ENCODE measurements around the gene SERTAD4. TPM values are rescaled to one million over a fixed set of nuclear protein-coding genes. Genes with fewer than 3 reads are reported as not detected.
A peak's percentile ranks its signal among the peaks of the same experiment; 100 is the strongest.

The SERTAD4 gene
- total RNA-seq, 1 donor from 2014 or later, result 11.4 TPM

DNA sequence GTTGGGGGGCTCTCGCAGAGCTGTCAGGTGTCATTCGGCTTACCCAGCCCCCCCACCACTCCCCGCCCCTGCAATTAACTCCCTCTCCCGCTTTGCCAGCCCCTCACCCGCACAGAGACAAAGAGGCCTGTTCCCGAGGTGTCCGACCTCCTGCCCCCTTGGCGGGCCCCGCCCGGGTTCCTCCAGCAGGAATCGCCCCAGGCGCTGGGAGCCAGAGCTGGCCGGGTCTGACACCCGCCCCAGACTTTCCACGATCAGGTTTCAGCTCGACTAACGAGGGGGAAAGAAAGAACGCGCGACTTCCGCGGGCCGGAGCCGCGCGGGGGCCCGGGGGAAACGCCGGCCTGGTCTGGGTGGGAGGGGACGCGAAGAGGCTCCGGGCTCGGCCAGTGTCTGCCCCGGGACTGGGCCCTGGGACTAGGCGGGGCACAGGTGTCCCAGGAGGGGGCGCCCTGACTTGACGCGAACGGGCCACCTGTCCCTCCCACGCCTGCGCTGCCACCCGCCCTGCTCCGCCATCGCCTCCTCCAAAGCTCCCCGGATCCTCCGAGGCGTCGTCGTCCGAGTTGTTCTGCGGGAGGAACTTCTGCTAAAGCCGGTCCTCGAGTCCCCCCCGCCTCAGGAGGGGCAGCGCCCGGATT lies 59.8 kb downstream of the SERTAD4 start:
- DNase-seq (ENCODE audit: extremely low spot score, unreplicated experiment), result peak; percentile 90
- Mint-ChIP-seq H3K36me3 (no peaks in the 10 kb centered on the region), H3K4me1 (ENCODE audit: unreplicated experiment) (peaks cover 43% of the 10 kb centered on the region), H3K27ac (peak overlapping the region; percentile 69), H3K27me3 (peaks cover 18% of the 10 kb centered on the region), H3K4me3 (peak overlapping the region; percentile 83), H3K9me3 (no peaks in the 10 kb centered on the region)
- TF ChIP-seq, protein P1, sequence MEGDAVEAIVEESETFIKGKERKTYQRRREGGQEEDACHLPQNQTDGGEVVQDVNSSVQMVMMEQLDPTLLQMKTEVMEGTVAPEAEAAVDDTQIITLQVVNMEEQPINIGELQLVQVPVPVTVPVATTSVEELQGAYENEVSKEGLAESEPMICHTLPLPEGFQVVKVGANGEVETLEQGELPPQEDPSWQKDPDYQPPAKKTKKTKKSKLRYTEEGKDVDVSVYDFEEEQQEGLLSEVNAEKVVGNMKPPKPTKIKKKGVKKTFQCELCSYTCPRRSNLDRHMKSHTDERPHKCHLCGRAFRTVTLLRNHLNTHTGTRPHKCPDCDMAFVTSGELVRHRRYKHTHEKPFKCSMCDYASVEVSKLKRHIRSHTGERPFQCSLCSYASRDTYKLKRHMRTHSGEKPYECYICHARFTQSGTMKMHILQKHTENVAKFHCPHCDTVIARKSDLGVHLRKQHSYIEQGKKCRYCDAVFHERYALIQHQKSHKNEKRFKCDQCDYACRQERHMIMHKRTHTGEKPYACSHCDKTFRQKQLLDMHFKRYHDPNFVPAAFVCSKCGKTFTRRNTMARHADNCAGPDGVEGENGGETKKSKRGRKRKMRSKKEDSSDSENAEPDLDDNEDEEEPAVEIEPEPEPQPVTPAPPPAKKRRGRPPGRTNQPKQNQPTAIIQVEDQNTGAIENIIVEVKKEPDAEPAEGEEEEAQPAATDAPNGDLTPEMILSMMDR (conservative IDR thresholded peaks at IDR 0.05), result peak; percentile 36

DNA sequence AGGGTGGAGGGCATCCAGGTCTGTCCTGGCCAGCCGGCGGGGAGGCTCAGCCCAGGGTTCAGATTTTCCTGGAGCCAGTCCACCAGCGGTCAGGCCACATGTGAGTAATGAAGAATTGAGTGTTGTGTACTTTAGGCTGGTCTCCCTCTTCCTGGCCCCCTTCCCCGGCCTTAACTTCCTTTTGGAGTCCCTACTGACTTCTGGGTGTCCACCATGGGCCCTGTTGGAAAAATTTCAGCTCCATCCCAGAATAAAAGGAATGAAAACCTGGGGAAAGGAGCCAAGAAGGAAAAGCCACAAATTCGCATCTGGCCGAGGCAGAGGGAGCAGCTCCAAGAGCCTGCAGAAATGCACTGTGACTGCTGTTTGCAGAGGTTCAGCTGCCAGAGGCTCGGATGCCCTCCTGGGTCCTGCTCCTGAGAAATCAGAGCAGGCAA lies 60.6 kb downstream of the SERTAD4 start:
- Mint-ChIP-seq H3K4me1 (ENCODE audit: unreplicated experiment) (peaks cover 43% of the 10 kb centered on the region), H3K36me3 (no peaks in the 10 kb centered on the region), H3K9me3 (no peaks in the 10 kb centered on the region), H3K4me3 (peak overlapping the region; percentile 83), H3K27ac (peak overlapping the region; percentile 69), H3K27me3 (peaks cover 19% of the 10 kb centered on the region)
- DNase-seq (ENCODE audit: extremely low spot score, unreplicated experiment), result no peak
- TF ChIP-seq, protein P1 (conservative IDR thresholded peaks at IDR 0.05), result no peak

DNA sequence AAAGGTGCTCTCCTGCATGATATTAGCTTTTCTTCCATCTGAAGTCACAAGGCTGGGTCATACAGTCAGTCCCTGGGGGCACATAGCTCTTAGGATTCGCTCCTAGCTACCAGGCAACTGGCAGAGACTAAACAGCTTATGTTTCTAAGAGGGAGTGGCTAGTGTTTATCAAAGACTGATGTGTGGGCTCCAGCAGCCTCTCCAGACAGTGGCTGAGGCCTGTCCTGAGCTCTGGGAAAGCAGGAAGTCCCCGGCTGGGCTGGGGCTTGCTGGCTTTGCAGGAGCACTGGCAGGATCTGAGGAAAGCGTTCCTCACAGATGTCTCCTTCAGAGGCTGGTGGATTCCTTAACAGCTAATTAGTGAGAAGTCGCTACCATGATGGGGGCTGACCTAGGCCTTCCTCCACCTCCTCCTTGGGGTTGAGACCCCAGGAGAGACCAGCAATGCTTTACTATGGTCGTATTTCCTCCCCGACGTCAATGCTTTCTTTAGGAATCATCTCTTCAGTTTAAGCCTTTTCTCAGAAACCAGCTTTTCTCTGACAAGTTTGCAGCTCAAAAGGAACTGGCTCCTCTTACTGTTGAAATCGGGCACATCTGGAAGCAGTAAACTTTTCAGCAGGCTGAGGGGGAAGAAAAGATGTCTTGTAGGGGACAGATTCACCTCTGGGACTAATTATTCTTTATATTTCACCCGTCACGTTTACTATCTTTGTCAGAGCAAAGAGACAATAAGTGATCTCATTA lies 62.6 kb downstream of the SERTAD4 start:
- TF ChIP-seq, protein P1 (conservative IDR thresholded peaks at IDR 0.05), result no peak
- no peak for DNase-seq (ENCODE audit: extremely low spot score, unreplicated experiment)
- Mint-ChIP-seq H3K4me3 (peak overlapping the region; percentile 71), H3K36me3 (no peaks in the 10 kb centered on the region), H3K27me3 (peaks cover 22% of the 10 kb centered on the region), H3K9me3 (no peaks in the 10 kb centered on the region), H3K27ac (peak overlapping the region; percentile 79), H3K4me1 (ENCODE audit: unreplicated experiment) (peaks cover 49% of the 10 kb centered on the region)

Other genes with a start within 250 kb of the SERTAD4 start
- 7.5 and 9.0 TPM in 2 replicates for gene HHAT, start 96.1 kb downstream of the SERTAD4 start, total RNA-seq (ENCODE audit: low replicate concordance)

All from type B pancreatic cell (in vitro differentiated cells).